DOHH2 (cell line): ENCODE measurements around the gene CITED2.

Experiments used
- EZH2phosphoT487 ChIP-seq: fragments of 200-600 bp; sonication (generic); IDR thresholded peaks from 2 replicates; pipeline ENCODE4 v1.6.1; 2017; ENCODE audit warnings: borderline replicate concordance, mild to moderate bottlenecking, antibody characterized with exemption, low read length, moderate library complexity, mixed read lengths
- TF ChIP-seq, protein P1 (sequence below): fragments of 200-600 bp; sonication (generic); IDR thresholded peaks from one replicate; pipeline ENCODE4 v1.5.1; 2014; ENCODE audit warnings: antibody characterized with exemption, mild to moderate bottlenecking, low read depth, low read length; ENCODE audit not compliant: poor library complexity, severe bottlenecking

DNA sequence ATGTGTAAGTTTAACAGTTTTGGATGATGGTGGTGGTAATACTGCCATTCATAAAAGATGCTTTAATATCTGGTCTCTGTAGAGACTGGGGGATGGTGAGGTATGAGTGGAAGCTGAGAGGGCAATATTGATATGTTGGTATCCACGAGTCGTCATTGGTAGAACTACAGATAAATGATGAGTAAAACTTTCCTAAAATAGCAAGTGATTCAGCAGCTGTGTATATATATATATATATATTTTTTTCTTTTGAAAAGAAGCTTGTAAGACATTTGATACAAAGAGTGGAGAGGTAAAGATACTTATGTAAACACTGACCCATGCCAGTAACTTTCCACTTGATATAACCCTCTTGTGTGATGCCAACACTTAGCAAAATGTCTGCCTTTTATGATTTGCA, 41.7 kb upstream of the CITED2 start:
- TF ChIP-seq, protein P1, sequence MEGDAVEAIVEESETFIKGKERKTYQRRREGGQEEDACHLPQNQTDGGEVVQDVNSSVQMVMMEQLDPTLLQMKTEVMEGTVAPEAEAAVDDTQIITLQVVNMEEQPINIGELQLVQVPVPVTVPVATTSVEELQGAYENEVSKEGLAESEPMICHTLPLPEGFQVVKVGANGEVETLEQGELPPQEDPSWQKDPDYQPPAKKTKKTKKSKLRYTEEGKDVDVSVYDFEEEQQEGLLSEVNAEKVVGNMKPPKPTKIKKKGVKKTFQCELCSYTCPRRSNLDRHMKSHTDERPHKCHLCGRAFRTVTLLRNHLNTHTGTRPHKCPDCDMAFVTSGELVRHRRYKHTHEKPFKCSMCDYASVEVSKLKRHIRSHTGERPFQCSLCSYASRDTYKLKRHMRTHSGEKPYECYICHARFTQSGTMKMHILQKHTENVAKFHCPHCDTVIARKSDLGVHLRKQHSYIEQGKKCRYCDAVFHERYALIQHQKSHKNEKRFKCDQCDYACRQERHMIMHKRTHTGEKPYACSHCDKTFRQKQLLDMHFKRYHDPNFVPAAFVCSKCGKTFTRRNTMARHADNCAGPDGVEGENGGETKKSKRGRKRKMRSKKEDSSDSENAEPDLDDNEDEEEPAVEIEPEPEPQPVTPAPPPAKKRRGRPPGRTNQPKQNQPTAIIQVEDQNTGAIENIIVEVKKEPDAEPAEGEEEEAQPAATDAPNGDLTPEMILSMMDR, result no peak
- TF ChIP-seq EZH2phosphoT487, result no peak
